ENCODE measurements around the gene DNAI1.
"Not testable (repeated sequence)": the region's sequence is repeated elsewhere in the genome, so short reads cannot be mapped to it uniquely, and the experiment has no call there.

The DNAI1 gene

GRCh38 chr9:34457266-34458012 is 1.2 kb upstream of the DNAI1 start:
- Mint-ChIP-seq H3K27ac (peak overlapping the region; percentile 83), H3K4me3 (peak overlapping the region; percentile 90), H3K27me3 (peaks cover 30% of the 10 kb centered on the region), H3K4me1 (peaks cover 49% of the 10 kb centered on the region), H3K9me3 (no peaks in the 10 kb centered on the region), H3K36me3 (no peaks in the 10 kb centered on the region)
- no peak for DNase-seq
- CTCF ChIA-PET = interaction anchor here (0.8 to 1.7 kb wide), 3 partner anchors 11 to 78 kb away, joined by 3 to 5 read pairs (median 5); no protein-coding TSS in a partner anchor

- Mint-ChIP-seq H3K36me3 (no peaks in the 10 kb centered on the region), H3K4me1 (peaks cover 47% of the 10 kb centered on the region), H3K4me3 (peak overlapping the region; percentile 90), H3K9me3 (no peaks in the 10 kb centered on the region), H3K27me3 (peaks cover 30% of the 10 kb centered on the region), H3K27ac (no peak overlapping the region)
- CTCF ChIA-PET = interaction anchor here (1.0 to 1.6 kb wide), 2 partner anchors 80 to 153 kb away, joined by 4 to 5 read pairs; partner anchors contain the start of gene RPP25L
- no peak for DNase-seq
Measured at GRCh38 chr9:34458959-34459340, 345 bp downstream of the DNAI1 start.

GRCh38 chr9:34459356-34459755 is 751 bp downstream of the DNAI1 start:
- Mint-ChIP-seq H3K4me3 (no peak overlapping the region), H3K27ac (no peak overlapping the region), H3K27me3 (peaks cover 30% of the 10 kb centered on the region), H3K36me3 (no peaks in the 10 kb centered on the region), H3K4me1 (peaks cover 44% of the 10 kb centered on the region), H3K9me3 (no peaks in the 10 kb centered on the region)
- CTCF ChIA-PET = interaction anchor here (1.4 kb wide), 1 partner anchor 82 kb away, joined by 3 read pairs; no protein-coding TSS in a partner anchor
- no peak for DNase-seq

GRCh38 chr9:34459941-34460340 is 1.3 kb downstream of the DNAI1 start:
- Mint-ChIP-seq H3K4me3 (no peak overlapping the region), H3K36me3 (no peaks in the 10 kb centered on the region), H3K4me1 (peaks cover 38% of the 10 kb centered on the region), H3K27ac (no peak overlapping the region), H3K27me3 (peaks cover 30% of the 10 kb centered on the region), H3K9me3 (no peaks in the 10 kb centered on the region)
- CTCF ChIA-PET = interaction anchor here (1.4 kb wide), 1 partner anchor 82 kb away, joined by 3 read pairs; no protein-coding TSS in a partner anchor
- DNase-seq = no peak

- Mint-ChIP-seq H3K4me1 (peaks cover 13% of the 10 kb centered on the region), H3K36me3 (no peaks in the 10 kb centered on the region), H3K4me3 (no peak overlapping the region), H3K9me3 (no peaks in the 10 kb centered on the region), H3K27ac (no peak overlapping the region), H3K27me3 (peaks cover 26% of the 10 kb centered on the region)
- CTCF ChIA-PET = interaction anchor here (0.7 to 1.6 kb wide), 5 partner anchors 8 to 562 kb away, joined by 3 to 7 read pairs (median 3); no protein-coding TSS in a partner anchor
- DNase-seq = no peak
Measured at GRCh38 chr9:34463098-34463900, 4.7 kb downstream of the DNAI1 start.

GRCh38 chr9:34463901-34464232 is 5.3 kb downstream of the DNAI1 start:
- no peaks in the 10 kb centered on the region for H3K36me3 Mint-ChIP-seq
- CTCF ChIA-PET = interaction anchor here (0.5 to 1.2 kb wide), 3 partner anchors 39 to 1281 kb away, joined by 3 read pairs; no protein-coding TSS in a partner anchor
- H3K27me3 Mint-ChIP-seq = peaks cover 20% of the 10 kb centered on the region
- no peak overlapping the region for H3K4me3 Mint-ChIP-seq
- peaks cover 7% of the 10 kb centered on the region for H3K4me1 Mint-ChIP-seq
- no peak for DNase-seq
- H3K27ac Mint-ChIP-seq = no peak overlapping the region
- H3K9me3 Mint-ChIP-seq = no peaks in the 10 kb centered on the region

- Mint-ChIP-seq H3K4me1 (peaks cover 4% of the 10 kb centered on the region), H3K9me3 (no peaks in the 10 kb centered on the region), H3K36me3 (no peaks in the 10 kb centered on the region), H3K27ac (no peak overlapping the region), H3K27me3 (peaks cover 13% of the 10 kb centered on the region), H3K4me3 (no peak overlapping the region)
- CTCF ChIA-PET = no interaction called here
- no peak for DNase-seq
Measured at GRCh38 chr9:34464571-34464970, 6.0 kb downstream of the DNAI1 start.

GRCh38 chr9:34465468-34465867 is 6.9 kb downstream of the DNAI1 start:
- Mint-ChIP-seq H3K4me1 (no peaks in the 10 kb centered on the region), H3K9me3 (no peaks in the 10 kb centered on the region), H3K27ac (no peak overlapping the region), H3K27me3 (peaks cover 5% of the 10 kb centered on the region), H3K4me3 (no peak overlapping the region), H3K36me3 (no peaks in the 10 kb centered on the region)
- DNase-seq = no peak
- CTCF ChIA-PET = no interaction called here

- H3K36me3 Mint-ChIP-seq = no peaks in the 10 kb centered on the region
- CTCF ChIA-PET = interaction anchor here (0.6 to 1.6 kb wide), 2 partner anchors 21 to 71 kb away, joined by 4 to 7 read pairs; no protein-coding TSS in a partner anchor
- no peak for DNase-seq
- H3K9me3 Mint-ChIP-seq = no peaks in the 10 kb centered on the region
- no peak overlapping the region for H3K27ac Mint-ChIP-seq
- H3K4me3 Mint-ChIP-seq = no peak overlapping the region
- peaks cover 22% of the 10 kb centered on the region for H3K27me3 Mint-ChIP-seq
- peaks cover 5% of the 10 kb centered on the region for H3K4me1 Mint-ChIP-seq
Measured at GRCh38 chr9:34475097-34475496, 16.5 kb downstream of the DNAI1 start.

GRCh38 chr9:34477541-34477940 is 18.9 kb downstream of the DNAI1 start:
- no peak for DNase-seq
- Mint-ChIP-seq H3K4me3 (no peak overlapping the region), H3K36me3 (no peaks in the 10 kb centered on the region), H3K9me3 (no peaks in the 10 kb centered on the region), H3K27me3 (peaks cover 15% of the 10 kb centered on the region), H3K4me1 (peaks cover 5% of the 10 kb centered on the region), H3K27ac (no peak overlapping the region)
- CTCF ChIA-PET = interaction anchor here (1.4 kb wide), 1 partner anchor 74 kb away, joined by 3 read pairs; no protein-coding TSS in a partner anchor

GRCh38 chr9:34479431-34479866 is 20.8 kb downstream of the DNAI1 start:
- H3K27ac Mint-ChIP-seq = no peak overlapping the region
- no peaks in the 10 kb centered on the region for H3K9me3 Mint-ChIP-seq
- H3K36me3 Mint-ChIP-seq = no peaks in the 10 kb centered on the region
- DNase-seq = no peak
- H3K27me3 Mint-ChIP-seq = peaks cover 15% of the 10 kb centered on the region
- peaks cover 5% of the 10 kb centered on the region for H3K4me1 Mint-ChIP-seq
- CTCF ChIA-PET = no interaction called here
- H3K4me3 Mint-ChIP-seq = no peak overlapping the region

GRCh38 chr9:34481620-34482019 is 23.0 kb downstream of the DNAI1 start:
- H3K4me3 Mint-ChIP-seq, DNase-seq, H3K36me3 Mint-ChIP-seq, H3K4me1 Mint-ChIP-seq, H3K27ac Mint-ChIP-seq, H3K9me3 Mint-ChIP-seq, CTCF ChIA-PET: not testable (repeated sequence)
- peaks cover 17% of the 10 kb centered on the region for H3K27me3 Mint-ChIP-seq

- DNase-seq, H3K4me3 Mint-ChIP-seq, H3K36me3 Mint-ChIP-seq, H3K9me3 Mint-ChIP-seq, H3K27ac Mint-ChIP-seq, H3K4me1 Mint-ChIP-seq, CTCF ChIA-PET: not testable (repeated sequence)
- peaks cover 21% of the 10 kb centered on the region for H3K27me3 Mint-ChIP-seq
Measured at GRCh38 chr9:34482746-34483145, 24.1 kb downstream of the DNAI1 start.

GRCh38 chr9:34484678-34485077 is 26.1 kb downstream of the DNAI1 start:
- DNase-seq = no peak
- H3K4me1 Mint-ChIP-seq = no peaks in the 10 kb centered on the region
- peaks cover 27% of the 10 kb centered on the region for H3K27me3 Mint-ChIP-seq
- no peaks in the 10 kb centered on the region for H3K36me3 Mint-ChIP-seq
- no peak overlapping the region for H3K4me3 Mint-ChIP-seq
- no peak overlapping the region for H3K27ac Mint-ChIP-seq
- H3K9me3 Mint-ChIP-seq = no peaks in the 10 kb centered on the region
- CTCF ChIA-PET = no interaction called here
